Endothelial cell of hepatic sinusoid (primary cell): Measurements from ENCODE around the gene SP140L.
"Not testable (repeated sequence)": the region's sequence is repeated elsewhere in the genome, so short reads cannot be mapped to it uniquely, and the experiment has no call there.

Experiments used
- in situ Hi-C: cut with HindIII; loops from 2 replicates; pipeline ENCODE4 v1.10.0; 2017; ENCODE audit warnings: low sequenced_read_pairs

The SP140L gene

GRCh38 chr2:230326453-230327417 is at the start of gene SP140L:
Gene SP140L (plus strand): TSS chr2:230327193. CDS start chr2:230327270, 77 bp downstream.
- in situ Hi-C loops: no loop called here

GRCh38 chr2:230282936-230283335 is 44.1 kb upstream of the SP140L start:
- in situ Hi-C loops: no loop called here

GRCh38 chr2:230286048-230286447 is 40.9 kb upstream of the SP140L start:
- in situ Hi-C loops: no loop called here

- in situ Hi-C loops: not testable (repeated sequence)
Observed at GRCh38 chr2:230289311-230289710, 37.7 kb upstream of the SP140L start.

- in situ Hi-C loops: no loop called here
Observed at GRCh38 chr2:230295192-230295591, 31.8 kb upstream of the SP140L start.

- in situ Hi-C loops: no loop called here
Observed at GRCh38 chr2:230296917-230297316, 30.1 kb upstream of the SP140L start.

GRCh38 chr2:230299618-230300017 is 27.4 kb upstream of the SP140L start:
- in situ Hi-C loops: loop anchor here (10.0 kb wide), 1 partner anchor 65 kb away; no protein-coding TSS in a partner anchor

- in situ Hi-C loops: loop anchor here (10.0 kb wide), 1 partner anchor 59 kb away; no protein-coding TSS in a partner anchor
Observed at GRCh38 chr2:230305416-230306275, 21.3 kb upstream of the SP140L start.

GRCh38 chr2:230306474-230306873 is 20.5 kb upstream of the SP140L start:
- in situ Hi-C loops: loop anchor here (10.0 kb wide), 1 partner anchor 58 kb away; no protein-coding TSS in a partner anchor

GRCh38 chr2:230307485-230307884 is 19.5 kb upstream of the SP140L start:
- in situ Hi-C loops: loop anchor here (10.0 kb wide), 1 partner anchor 57 kb away; no protein-coding TSS in a partner anchor

- in situ Hi-C loops: loop anchor here (10.0 kb wide), 1 partner anchor 56 kb away; no protein-coding TSS in a partner anchor
Observed at GRCh38 chr2:230308402-230309000, 18.5 kb upstream of the SP140L start.

GRCh38 chr2:230310792-230311191 is 16.2 kb upstream of the SP140L start:
- in situ Hi-C loops: not testable (repeated sequence)

- in situ Hi-C loops: not testable (repeated sequence)
Observed at GRCh38 chr2:230311634-230312033, 15.4 kb upstream of the SP140L start.

- in situ Hi-C loops: no loop called here
Observed at GRCh38 chr2:230312638-230313037, 14.4 kb upstream of the SP140L start.

- in situ Hi-C loops: no loop called here
Observed at GRCh38 chr2:230317366-230317765, 9.6 kb upstream of the SP140L start.

- in situ Hi-C loops: no loop called here
Observed at GRCh38 chr2:230318190-230319121, 8.5 kb upstream of the SP140L start.

GRCh38 chr2:230319211-230319862 is 7.7 kb upstream of the SP140L start:
- in situ Hi-C loops: no loop called here

GRCh38 chr2:230321031-230321430 is 6.0 kb upstream of the SP140L start:
- in situ Hi-C loops: no loop called here
